Esophagus squamous epithelium (tissue), 4 donors: ENCODE data around the gene TWIST2.

ENCODE experiments used
- POLR2A ChIP-seq, 4 donors: fragments of 450-650 bp; IDR thresholded peaks; one replicate each; pipeline ENCODE4 v1.6.1; 2017; ENCODE audit warnings: antibody characterized with exemption in 4 of 4, mild to moderate bottlenecking in 4 of 4, moderate library complexity in 3 of 4
- TF ChIP-seq, protein P1 (sequence below), 6 experiments: fragments of 450-650 bp in 4 of 6; fragments of 200-600 bp in 2 of 6; sonication (generic) in 2 of 6; IDR thresholded peaks; one replicate each; pipeline ENCODE4 v1.5.1; 2016 to 2019; ENCODE audit warnings: antibody characterized with exemption in 6 of 6, mild to moderate bottlenecking in 4 of 6, moderate library complexity in 4 of 6

DNA sequence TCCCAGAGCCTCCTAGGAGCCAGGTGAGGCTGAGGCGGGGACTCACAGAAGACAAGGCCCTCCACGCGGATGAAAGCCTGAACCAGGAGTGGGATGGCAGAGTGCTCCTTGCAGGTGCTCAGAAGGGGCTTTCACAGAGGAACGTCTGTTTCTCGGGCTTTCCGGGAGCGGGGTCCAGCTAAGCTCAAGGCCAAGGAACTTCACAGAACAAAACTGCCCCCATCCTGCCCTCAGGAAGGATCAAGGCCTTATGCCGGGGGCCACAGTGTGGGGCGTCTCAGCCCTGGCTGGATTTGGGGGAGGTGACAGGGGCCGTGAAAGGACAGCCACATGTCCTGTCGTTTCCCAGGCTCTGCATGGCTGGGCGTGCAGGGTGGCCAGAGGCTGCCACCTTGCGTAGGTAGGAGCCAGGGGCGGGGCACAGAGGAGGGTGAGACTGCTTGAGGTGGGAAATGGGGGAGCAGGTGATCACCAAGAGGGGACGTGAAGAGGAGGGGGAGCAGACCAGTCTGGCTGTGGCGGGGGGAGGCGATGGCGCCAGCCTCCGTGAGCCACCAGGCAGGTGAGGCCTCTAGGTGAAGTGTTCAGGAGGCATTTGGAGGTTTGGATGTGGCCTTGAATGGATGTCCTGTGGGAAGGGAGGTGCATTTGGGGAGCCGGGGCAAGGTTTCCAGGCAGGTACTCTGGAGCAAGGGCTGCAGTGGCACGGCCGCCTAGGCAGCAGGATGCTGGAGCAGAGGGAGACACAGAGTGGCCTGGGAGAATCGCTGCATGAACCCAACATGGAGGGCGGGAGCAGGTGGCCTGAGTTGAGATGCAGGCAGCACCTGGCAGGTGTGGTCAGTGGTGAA, 79.1 kb downstream of the TWIST2 start:
- TF ChIP-seq, protein P1, sequence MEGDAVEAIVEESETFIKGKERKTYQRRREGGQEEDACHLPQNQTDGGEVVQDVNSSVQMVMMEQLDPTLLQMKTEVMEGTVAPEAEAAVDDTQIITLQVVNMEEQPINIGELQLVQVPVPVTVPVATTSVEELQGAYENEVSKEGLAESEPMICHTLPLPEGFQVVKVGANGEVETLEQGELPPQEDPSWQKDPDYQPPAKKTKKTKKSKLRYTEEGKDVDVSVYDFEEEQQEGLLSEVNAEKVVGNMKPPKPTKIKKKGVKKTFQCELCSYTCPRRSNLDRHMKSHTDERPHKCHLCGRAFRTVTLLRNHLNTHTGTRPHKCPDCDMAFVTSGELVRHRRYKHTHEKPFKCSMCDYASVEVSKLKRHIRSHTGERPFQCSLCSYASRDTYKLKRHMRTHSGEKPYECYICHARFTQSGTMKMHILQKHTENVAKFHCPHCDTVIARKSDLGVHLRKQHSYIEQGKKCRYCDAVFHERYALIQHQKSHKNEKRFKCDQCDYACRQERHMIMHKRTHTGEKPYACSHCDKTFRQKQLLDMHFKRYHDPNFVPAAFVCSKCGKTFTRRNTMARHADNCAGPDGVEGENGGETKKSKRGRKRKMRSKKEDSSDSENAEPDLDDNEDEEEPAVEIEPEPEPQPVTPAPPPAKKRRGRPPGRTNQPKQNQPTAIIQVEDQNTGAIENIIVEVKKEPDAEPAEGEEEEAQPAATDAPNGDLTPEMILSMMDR (IDR thresholded peaks at IDR 0.05), result no peak
- TF ChIP-seq POLR2A (IDR thresholded peaks at IDR 0.05), result no peak
